K562 treated with DMSO at 1 percent for 4 hours (cell line): ENCODE results near the gene SPATA21. TPM values are rescaled to one million over a fixed set of nuclear protein-coding genes. Genes with fewer than 3 reads are reported as not detected.

Experiments
- total RNA-seq: library from RNA; unstranded; fragments of 300-600 nt; gene quantifications from 2 replicates; pipeline ENCODE4 v1.2.3, GENCODE V29; 2022; ENCODE audit not compliant: insufficient read depth

SPATA21 gene, protein sequence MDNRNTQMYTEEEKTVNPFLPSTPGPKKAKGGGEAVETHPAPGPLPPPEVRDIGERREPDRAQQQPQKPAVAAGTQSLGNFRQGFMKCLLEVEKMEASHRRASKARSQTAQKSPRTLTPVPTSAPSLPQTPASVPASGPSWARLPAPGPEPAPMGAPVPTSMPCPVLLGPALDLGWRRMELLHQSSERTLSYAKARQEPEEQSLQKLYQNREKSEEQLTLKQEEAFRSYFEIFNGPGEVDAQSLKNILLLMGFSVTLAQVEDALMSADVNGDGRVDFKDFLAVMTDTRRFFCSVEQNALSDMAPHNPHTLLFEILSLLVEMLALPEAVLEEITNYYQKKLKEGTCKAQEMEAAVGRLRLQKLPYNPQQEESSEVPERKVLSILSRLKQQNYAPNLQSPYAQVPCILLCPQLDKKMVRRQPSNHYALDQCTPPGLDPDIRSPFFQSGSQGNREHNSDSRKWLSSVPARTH
- not detected in 2 replicates for total RNA-seq

GRCh38 chr1:16436946-16437474, at the start of gene SPATA21:
TSS of gene SPATA21 (minus strand) at chr1:16437424. CDS start at chr1:16431371, 6,053 bp downstream.

DNA sequence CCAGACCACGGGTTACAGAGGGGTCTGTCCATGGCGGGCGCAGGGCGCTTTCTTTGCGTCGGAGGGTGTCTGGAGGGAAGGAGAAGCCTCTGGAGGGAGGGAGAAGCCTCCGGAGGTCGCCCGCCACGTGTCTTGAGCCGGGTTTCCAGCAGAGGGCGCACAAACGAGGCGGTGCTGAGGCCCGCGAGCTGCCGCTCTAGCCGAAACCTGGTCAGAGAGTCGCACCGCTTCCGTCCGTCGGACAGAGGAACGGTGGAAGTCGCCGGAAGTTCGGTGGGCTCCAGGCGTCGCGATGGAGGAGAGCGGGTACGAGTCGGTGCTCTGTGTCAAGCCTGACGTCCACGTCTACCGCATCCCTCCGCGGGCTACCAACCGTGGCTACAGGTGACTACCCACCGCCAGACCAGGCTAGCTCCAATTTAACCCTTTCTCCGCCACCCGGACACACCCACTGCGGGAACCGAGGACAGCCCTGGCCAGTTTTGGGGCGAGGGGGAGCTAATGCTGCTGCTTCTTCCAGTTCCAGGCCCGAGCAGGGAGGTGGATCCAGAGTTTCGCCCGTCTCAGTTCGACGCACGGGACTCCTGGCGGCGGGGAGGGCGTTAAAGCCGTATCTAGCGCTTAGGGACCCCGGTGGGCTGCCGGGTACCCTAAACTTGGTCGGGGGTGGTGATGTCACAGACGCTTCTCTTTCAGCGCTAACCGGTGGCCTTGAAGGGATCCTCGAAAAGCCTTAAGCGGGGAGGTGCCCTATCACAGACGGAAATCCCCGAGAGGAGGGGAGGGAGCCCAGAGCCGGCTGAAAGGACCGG, 3.5 kb upstream of the SPATA21 start, which contains the start of gene NECAP2:
TSS of gene NECAP2 (plus strand) at position 255 of the 812 bp plus-strand sequence. CDS start at position 293, 38 bp downstream.

DNA sequence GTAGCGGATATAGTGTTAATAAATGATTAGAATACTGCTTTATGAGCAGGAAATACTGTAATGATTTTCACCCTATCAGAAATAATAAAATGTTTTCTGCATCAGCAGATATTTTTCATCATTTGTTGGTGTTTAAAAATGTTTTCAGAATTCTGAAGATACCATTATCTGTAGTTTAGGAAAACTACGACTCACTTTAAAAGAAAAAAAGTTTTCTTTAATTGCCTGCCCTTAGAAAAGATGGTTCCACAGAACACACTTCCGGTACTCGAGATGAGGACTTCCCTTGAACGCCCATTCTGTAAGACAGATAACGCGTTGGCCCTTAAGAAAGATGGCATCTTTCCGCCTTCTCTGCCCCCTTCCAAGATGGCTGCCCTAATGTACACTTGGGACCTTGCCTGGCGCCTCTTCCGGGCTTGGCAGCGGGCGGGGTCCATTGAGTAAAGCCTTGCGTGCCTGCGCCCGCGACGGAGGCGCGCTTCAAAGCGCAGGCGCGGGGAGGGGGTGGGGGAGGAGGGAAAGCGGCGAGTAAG, 70.4 kb downstream of the SPATA21 start, which contains the start of gene SZRD1:
TSS of gene SZRD1 (plus strand) at position 521 of the 536 bp plus-strand sequence. CDS start 16 bp downstream, outside the sequence.

DNA sequence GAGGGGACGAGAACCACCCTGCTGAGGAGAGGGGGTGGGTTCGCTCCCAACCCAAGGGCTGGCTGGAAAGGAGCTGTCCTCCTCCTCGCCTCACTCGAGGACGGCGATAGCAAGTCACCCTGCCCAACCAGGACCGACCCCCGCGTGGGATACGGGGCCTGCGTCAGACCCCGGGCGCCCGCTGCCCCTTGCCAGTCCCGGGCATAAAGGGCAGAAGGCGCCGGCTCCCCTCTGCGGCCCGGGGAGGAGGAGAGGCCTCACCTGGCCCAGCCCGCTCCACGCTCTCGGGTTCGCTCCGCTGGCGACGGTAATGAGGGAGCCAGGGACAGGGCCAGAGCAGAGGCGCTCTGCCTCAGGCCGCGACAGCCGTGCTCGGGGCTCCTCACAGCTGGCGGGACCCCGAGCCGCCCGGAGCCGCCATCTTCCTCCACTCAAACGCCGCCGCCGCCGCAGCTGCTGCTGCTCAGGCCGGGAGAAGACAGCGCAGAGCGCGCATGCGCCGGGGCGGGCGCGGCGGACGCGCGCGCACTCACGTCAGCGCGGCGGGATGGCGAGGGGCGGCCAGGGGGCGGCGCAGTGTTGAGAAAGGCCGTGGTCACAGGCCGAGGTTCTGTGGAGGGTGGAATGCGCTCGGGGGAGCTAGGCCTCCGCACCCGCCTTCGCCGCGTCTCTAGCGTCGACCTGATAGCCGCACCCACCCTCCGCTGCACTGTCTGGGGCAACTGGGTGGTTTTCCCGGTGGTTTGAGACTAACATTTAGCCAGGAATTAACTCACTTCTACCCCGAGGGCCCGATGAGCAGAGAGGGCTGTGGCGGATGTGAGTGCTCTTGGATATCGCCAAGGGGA, 85.0 kb downstream of the SPATA21 start, which contains the start of gene FBXO42:
TSS of gene FBXO42 (minus strand) at position 487 of the 848 bp plus-strand sequence. CDS start 37,062 bp downstream, outside the sequence.

Other genes with a start within 250 kb of the SPATA21 start
- 9.5 and 11.2 TPM in 2 replicates for gene ARHGEF19, start 224.8 kb downstream of the SPATA21 start, total RNA-seq
- gene CPLANE2, start 200.2 kb downstream of the SPATA21 start, total RNA-seq, result 3.9 and 14.0 TPM in 2 replicates
- gene FBXO42, start 84.9 kb downstream of the SPATA21 start, total RNA-seq, result 14.5 and 31.3 TPM in 2 replicates
- 104 and 110 TPM in 2 replicates for gene SZRD1, start 70.2 kb downstream of the SPATA21 start, total RNA-seq
- 58.5 and 64.9 TPM in 2 replicates for gene NECAP2, start 3.3 kb upstream of the SPATA21 start, total RNA-seq
- not detected in 2 replicates for gene RNU1-1, start 76.9 kb upstream of the SPATA21 start, total RNA-seq
- gene NBPF1, start 176.1 kb upstream of the SPATA21 start, total RNA-seq, result 20.7 and 37.6 TPM in 2 replicates
- gene RNU1-3, start 229.5 kb upstream of the SPATA21 start, total RNA-seq, result not detected in 2 replicates